CD4-positive, alpha-beta memory T cell (primary cell): ENCODE results near the gene VAMP2. TPM values are rescaled to one million over a fixed set of nuclear protein-coding genes. Genes with fewer than 3 reads are reported as not detected.
A peak's percentile ranks its signal among the peaks of the same experiment; 100 is the strongest.

Experiments used
- CTCF ChIA-PET: fragments of 350-600 bp; sonication (Branson Sonifier 250); formaldehyde crosslinking; loops from one replicate; lab custom pipeline; 2021; ENCODE audit warnings: inconsistent platforms; ENCODE audit not compliant: partially characterized antibody; lab: Charles Lee
- POLR2A ChIA-PET: fragments of 350-600 bp; sonication (Branson Sonifier 250); formaldehyde crosslinking; loops from one replicate; lab custom pipeline; 2021; ENCODE audit not compliant: partially characterized antibody; lab: Charles Lee
- DNase-seq, 5 donors: peaks; one replicate each; pipeline versions ENCODE4 v3.0.0 to v3.0.0-alpha.2; 2020 to 2022; ENCODE audit warnings: mixed read lengths in 1 of 5
- H3K27ac ChIP-seq: one replicate; pipeline ENCODE4 v1.7.0; 2013; ENCODE audit warnings: low read depth, low read length
- H3K27me3 ChIP-seq: 2 replicates; pipeline ENCODE4 v1.7.0; 2013; ENCODE audit warnings: mild to moderate bottlenecking, low read length, moderate library complexity; ENCODE audit not compliant: insufficient read depth
- H3K36me3 ChIP-seq: 2 replicates; pipeline ENCODE4 v1.7.0; 2013; ENCODE audit warnings: mild to moderate bottlenecking, low read length, moderate library complexity; ENCODE audit not compliant: insufficient read depth
- H3K4me1 ChIP-seq: 2 replicates; pipeline ENCODE4 v1.7.0; 2013; ENCODE audit warnings: mild to moderate bottlenecking, low read length, moderate library complexity; ENCODE audit not compliant: insufficient read depth
- H3K4me3 ChIP-seq, 2 donors: one replicate each; pipeline ENCODE4 v1.7.0; 2013; ENCODE audit warnings: low read length in 2 of 2, mild to moderate bottlenecking in 1 of 2
- H3K9me3 ChIP-seq, 2 donors: one replicate each; pipeline ENCODE4 v1.7.0; 2013; ENCODE audit warnings: low read length in 2 of 2, control low read depth in 1 of 2; ENCODE audit not compliant: control insufficient read depth in 1 of 2
- H3K27ac Mint-ChIP-seq, 7 donors: one replicate each; pipeline ENCODE4 v1.8.0; 2020 to 2021; ENCODE audit warnings: mixed read lengths in 7 of 7, mild to moderate bottlenecking in 6 of 7, inconsistent platforms in 3 of 7, moderate library complexity in 3 of 7
- H3K27me3 Mint-ChIP-seq, 2 donors: one replicate each; pipeline ENCODE4 v1.8.0; 2020 to 2021; ENCODE audit warnings: mixed read lengths in 2 of 2
- H3K36me3 Mint-ChIP-seq, 2 donors: one replicate each; pipeline ENCODE4 v1.8.0; 2020 to 2021; ENCODE audit warnings: mixed read lengths in 2 of 2, inconsistent platforms in 1 of 2, mild to moderate bottlenecking in 1 of 2
- H3K4me1 Mint-ChIP-seq, 4 donors: one replicate each; pipeline ENCODE4 v1.8.0; 2020 to 2021; ENCODE audit warnings: mixed read lengths in 4 of 4, mild to moderate bottlenecking in 1 of 4
- H3K4me3 Mint-ChIP-seq, 8 donors: one replicate each; pipeline ENCODE4 v1.8.0; 2020 to 2021; ENCODE audit warnings: mixed read lengths in 8 of 8, mild to moderate bottlenecking in 7 of 8, moderate library complexity in 6 of 8, inconsistent platforms in 3 of 8
- H3K9me3 Mint-ChIP-seq, 8 donors: one replicate each; pipeline ENCODE4 v1.8.0; 2020 to 2021; ENCODE audit warnings: mixed read lengths in 8 of 8, mild to moderate bottlenecking in 5 of 8, inconsistent platforms in 3 of 8, moderate library complexity in 1 of 8
- intact Hi-C: fragments of 100-400 bp; cut with micrococcal nuclease; formaldehyde crosslinking; loops from one replicate; pipeline ENCODE4 v1.15.1; 2023
- polyA plus RNA-seq, 2 donors: library from polyadenylated mRNA; unstranded; fragments of 300-500 nt; fragmentation: Illumina TruSeq; gene quantifications; one replicate each; pipeline ENCODE4 v1.2.3, GENCODE V29; 2021
- total RNA-seq, 2 experiments: library from RNA; stranded (reverse); gene quantifications; one replicate each; pipeline ENCODE4 v1.2.3, GENCODE V29; 2021

The VAMP2 gene, protein sequence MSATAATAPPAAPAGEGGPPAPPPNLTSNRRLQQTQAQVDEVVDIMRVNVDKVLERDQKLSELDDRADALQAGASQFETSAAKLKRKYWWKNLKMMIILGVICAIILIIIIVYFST
- total RNA-seq, result 100 to 1,000 TPM; 190 to 203 TPM
- 100 to 1,000 TPM in 1 of 2 donors, 10 to 100 TPM in 1; 41.6 to 106 TPM for polyA plus RNA-seq

DNA sequence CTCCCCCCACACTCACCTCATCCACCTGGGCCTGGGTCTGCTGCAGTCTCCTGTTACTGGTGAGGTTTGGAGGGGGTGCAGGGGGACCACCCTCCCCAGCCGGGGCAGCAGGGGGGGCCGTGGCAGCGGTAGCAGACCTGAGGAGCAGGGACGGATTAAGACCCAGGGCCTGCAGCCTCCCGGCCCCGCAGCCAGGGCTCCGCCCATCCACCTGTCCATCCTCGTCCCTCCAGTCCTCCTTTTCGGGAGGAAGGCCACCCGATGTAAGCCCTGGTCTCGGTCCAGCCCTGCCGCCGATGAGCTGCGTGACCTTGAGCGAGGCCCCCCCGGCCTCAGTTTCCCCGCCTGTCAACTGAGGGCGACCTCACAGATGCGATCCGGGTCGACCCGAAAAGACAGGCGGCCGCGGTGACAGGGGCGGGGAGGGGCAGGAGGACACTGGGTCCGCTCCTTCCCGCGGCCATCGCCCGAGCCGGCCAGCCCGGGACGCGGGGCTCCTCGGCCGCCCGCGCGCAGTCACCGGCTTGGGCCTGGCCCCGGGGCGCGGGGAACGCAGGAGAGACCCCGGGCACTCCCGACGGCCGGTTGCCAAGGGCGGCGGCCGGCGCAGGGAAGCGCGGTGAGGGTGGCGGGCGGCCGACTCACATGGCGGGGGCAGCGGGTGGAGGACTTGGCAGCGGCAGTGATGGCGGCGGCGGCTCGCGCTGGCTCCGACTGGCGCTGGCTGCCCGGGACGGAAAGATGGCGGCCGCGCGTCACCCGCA, at the start of gene VAMP2:
Gene VAMP2, minus strand, starts transcription at position 716 of the 764 bp plus-strand sequence. Its CDS starts 69 bp downstream, at position 647.
- Histone ChIP-seq H3K27me3 (no peaks in the 10 kb centered on the region), H3K9me3 (no peaks in the 10 kb centered on the region), H3K4me3 (peak within 1 kb of the TSS; percentile 80 to 98), H3K4me1 (peaks cover 68% of the 10 kb centered on the region), H3K27ac (peak within 1 kb of the TSS; percentile 100), H3K36me3 (peaks cover 30% of the 10 kb centered on the region)
- Mint-ChIP-seq H3K4me3 (peak within 1 kb of the TSS; percentile 91 to 93 (median 91)), H3K27ac (peak within 1 kb of the TSS; percentile 95 to 99 (median 98)), H3K9me3 (peaks cover 0 to 1% (median 0%) of the 10 kb centered on the region in 8 donors), H3K36me3 (peaks cover 24 to 42% of the 10 kb centered on the region in 2 donors), H3K27me3 (no peaks in the 10 kb centered on the region), H3K4me1 (peaks cover 47 to 66% (median 53%) of the 10 kb centered on the region in 4 donors)
- intact Hi-C loops, result no loop called here
- POLR2A ChIA-PET, result interaction anchor here (1.1 to 23.4 kb wide), 10 partner anchors 8 to 133 kb away, joined by 3 to 1074 read pairs (median 38); partner anchors contain the start of genes BORCS6, CTC1, PER1 and PFAS
- CTCF ChIA-PET, result interaction anchor here (1.1 to 2.4 kb wide), 4 partner anchors 14 to 138 kb away, joined by 5 to 8 read pairs (median 5); partner anchors contain the start of gene TMEM107
- peak; percentile 84 to 90 (median 89) for DNase-seq

DNA sequence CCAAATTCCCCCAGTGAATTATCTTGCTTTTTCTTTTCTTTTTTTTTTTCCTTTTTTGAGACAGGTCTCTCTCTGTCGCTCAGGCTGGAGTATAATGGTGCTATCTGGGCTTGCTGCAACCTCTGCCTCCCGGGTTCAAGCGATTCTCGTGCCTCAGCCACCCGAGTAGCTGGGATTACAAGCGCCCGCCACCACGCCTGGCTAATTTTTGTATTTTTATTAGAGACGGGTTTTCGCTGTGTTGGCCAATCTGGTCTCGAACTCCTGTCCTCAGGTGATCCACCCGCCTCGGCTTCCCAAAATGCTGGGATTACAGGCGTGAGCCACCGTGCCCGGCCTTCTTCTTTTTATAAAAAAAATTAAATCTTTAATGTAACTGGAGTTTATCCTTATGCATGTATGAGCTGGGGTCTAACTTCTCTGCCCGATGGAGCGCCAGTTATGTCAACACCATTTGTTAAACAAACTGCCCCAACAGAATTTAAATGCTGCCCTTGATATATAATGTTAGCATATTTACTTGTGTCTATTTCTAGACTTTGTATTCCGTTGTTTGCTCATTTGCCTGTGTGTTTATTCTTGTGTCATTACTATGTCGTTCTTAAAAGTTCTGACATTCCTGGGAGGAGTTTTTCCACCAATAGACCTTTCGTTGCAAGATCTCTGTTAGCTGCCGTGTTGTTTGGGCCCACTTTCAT, 48.2 kb upstream of the VAMP2 start:
- Mint-ChIP-seq H3K36me3 (no peaks in the 10 kb centered on the region), H3K27ac (peak overlapping the region; percentile 82 to 95 (median 94)), H3K9me3 (peaks cover 0 to 2% (median 0%) of the 10 kb centered on the region in 8 donors), H3K4me1 (peaks cover 13 to 21% (median 17%) of the 10 kb centered on the region in 4 donors), H3K27me3 (no peaks in the 10 kb centered on the region), H3K4me3 (peak overlapping the region; percentile 85 to 96 (median 92))
- peaks cover 15% of the 10 kb centered on the region for H3K4me1 ChIP-seq
- H3K27me3 ChIP-seq, result no peaks in the 10 kb centered on the region
- no peak for DNase-seq
- no peaks in the 10 kb centered on the region for H3K36me3 ChIP-seq
- intact Hi-C loops, result loop anchor here (1.0 kb wide), 3 partner anchors 11 to 24 kb away; no protein-coding TSS in a partner anchor
- no peaks in the 10 kb centered on the region for H3K9me3 ChIP-seq
- peak overlapping the region; percentile 71 to 83 for H3K4me3 ChIP-seq
- peak overlapping the region; percentile 69 for H3K27ac ChIP-seq
- ChIA-PET POLR2A (interaction anchor here (0.6 to 5.0 kb wide), 23 partner anchors 8 to 92 kb away, joined by 3 to 74 read pairs (median 5); partner anchors contain the start of genes ALOXE3, BORCS6, CTC1 and PFAS), CTCF (interaction anchor here (0.9 to 1.8 kb wide), 7 partner anchors 10 to 117 kb away, joined by 3 to 6 read pairs (median 4); partner anchors contain the start of genes ALOXE3 and SLC25A35)

DNA sequence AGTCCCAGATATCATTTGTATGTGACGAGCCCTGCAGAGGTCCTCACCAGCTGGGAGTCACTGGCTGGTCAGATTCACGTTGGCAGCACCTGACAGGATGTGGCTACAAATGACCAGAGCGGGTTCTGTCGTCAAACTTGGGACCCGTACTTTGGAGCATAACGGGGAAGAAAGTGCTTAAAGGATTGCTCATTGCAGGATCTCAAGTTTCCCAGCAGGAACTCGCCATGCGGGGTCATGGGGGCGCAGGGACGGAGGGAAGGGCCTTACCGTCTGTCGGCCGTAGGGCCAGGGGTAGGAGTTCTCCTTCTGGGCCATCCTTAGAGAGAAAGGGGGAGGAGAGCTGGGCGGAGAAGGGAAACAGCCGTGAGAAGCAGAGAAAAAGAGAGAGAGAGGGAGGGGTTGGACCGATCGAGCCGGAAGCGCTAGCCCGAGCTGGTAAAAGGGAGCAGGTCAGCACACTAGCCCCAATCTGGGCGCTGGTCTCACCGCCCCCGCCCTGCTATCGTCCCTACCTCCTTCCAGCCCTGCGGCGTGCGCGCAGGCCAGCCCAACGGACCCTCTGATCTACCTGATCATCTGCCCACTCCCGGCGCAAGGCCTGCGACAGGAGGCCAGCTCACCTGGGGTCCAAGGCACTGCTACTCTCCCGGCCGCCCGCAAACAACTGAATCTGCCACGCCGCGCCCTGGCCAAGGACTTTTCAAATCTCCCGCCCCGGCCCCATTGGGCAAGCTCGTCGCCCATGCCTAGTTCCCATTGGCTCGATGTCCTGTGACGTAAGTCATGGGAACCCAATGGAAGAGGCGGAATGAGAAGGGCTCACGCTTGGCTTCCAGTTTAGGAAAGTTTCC, 47.4 kb upstream of the VAMP2 start, which contains the start of gene AURKB:
Gene AURKB, minus strand, starts transcription at position 669 of the 854 bp plus-strand sequence. Its CDS starts 351 bp downstream, at position 318.
- Histone ChIP-seq H3K27me3 (no peaks in the 10 kb centered on the region), H3K4me1 (peaks cover 15% of the 10 kb centered on the region), H3K4me3 (peak within 1 kb of the TSS; percentile 71 to 83), H3K27ac (peak within 1 kb of the TSS; percentile 69), H3K36me3 (no peaks in the 10 kb centered on the region), H3K9me3 (no peaks in the 10 kb centered on the region)
- peaks cover 13 to 21% (median 17%) of the 10 kb centered on the region in 4 donors for H3K4me1 Mint-ChIP-seq
- peak within 1 kb of the TSS; percentile 85 to 96 (median 92) for H3K4me3 Mint-ChIP-seq
- peak within 1 kb of the TSS; percentile 82 to 95 (median 94) for H3K27ac Mint-ChIP-seq
- no peaks in the 10 kb centered on the region for H3K36me3 Mint-ChIP-seq
- DNase-seq, result peak; percentile 90 to 98 (median 90)
- CTCF ChIA-PET, result interaction anchor here (0.9 to 1.8 kb wide), 7 partner anchors 11 to 116 kb away, joined by 3 to 6 read pairs (median 4); partner anchors contain the start of genes ALOXE3 and SLC25A35
- POLR2A ChIA-PET, result interaction anchor here (0.6 to 5.0 kb wide), 22 partner anchors 9 to 353 kb away, joined by 3 to 74 read pairs (median 6); partner anchors contain the start of genes ALOXE3, BORCS6, CTC1 and NAA38
- no peaks in the 10 kb centered on the region for H3K27me3 Mint-ChIP-seq
- H3K9me3 Mint-ChIP-seq, result peaks cover 0 to 2% (median 0%) of the 10 kb centered on the region in 8 donors
- intact Hi-C loops, result loop anchor here (1.0 kb wide), 3 partner anchors 10 to 23 kb away; no protein-coding TSS in a partner anchor

DNA sequence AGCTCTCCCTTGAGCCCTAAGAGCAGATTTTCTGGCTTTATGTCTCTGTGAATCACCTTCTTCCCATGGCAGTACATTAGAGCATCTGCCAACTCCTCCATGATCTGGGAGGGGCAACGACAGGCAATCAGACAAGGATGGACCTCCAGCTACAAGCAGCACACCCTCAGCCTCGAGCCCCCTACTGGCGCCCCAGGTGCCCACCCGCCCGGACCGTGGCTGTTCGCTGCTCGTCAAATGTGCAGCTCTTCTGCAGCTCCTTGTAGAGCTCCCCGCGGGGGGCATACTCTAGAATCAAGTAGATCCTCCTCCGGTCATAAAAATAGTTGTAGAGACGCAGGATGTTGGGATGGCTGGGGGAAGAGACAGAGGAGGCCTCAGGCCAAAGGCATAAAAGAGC, 43.8 kb upstream of the VAMP2 start:
- intact Hi-C loops, result no loop called here
- H3K9me3 Mint-ChIP-seq, result no peaks in the 10 kb centered on the region
- ChIA-PET POLR2A (interaction anchor here (1.0 to 3.3 kb wide), 2 partner anchors 15 to 33 kb away, joined by 4 to 24 read pairs; no protein-coding TSS in a partner anchor), CTCF (interaction anchor here (0.9 to 1.5 kb wide), 4 partner anchors 12 to 96 kb away, joined by 3 read pairs; no protein-coding TSS in a partner anchor)
- no peaks in the 10 kb centered on the region for H3K9me3 ChIP-seq
- H3K4me1 ChIP-seq, result peaks cover 15% of the 10 kb centered on the region
- DNase-seq, result no peak
- H3K27me3 ChIP-seq, result no peaks in the 10 kb centered on the region
- H3K4me3 Mint-ChIP-seq, result peak overlapping the region in 1 of 8 donors; percentile 54
- peak overlapping the region in 1 of 7 donors; percentile 35 for H3K27ac Mint-ChIP-seq
- H3K4me3 ChIP-seq, result no peak overlapping the region
- no peaks in the 10 kb centered on the region for H3K36me3 Mint-ChIP-seq
- no peaks in the 10 kb centered on the region for H3K27me3 Mint-ChIP-seq
- no peak overlapping the region for H3K27ac ChIP-seq
- H3K4me1 Mint-ChIP-seq, result peaks cover 13 to 20% (median 17%) of the 10 kb centered on the region in 4 donors
- no peaks in the 10 kb centered on the region for H3K36me3 ChIP-seq

DNA sequence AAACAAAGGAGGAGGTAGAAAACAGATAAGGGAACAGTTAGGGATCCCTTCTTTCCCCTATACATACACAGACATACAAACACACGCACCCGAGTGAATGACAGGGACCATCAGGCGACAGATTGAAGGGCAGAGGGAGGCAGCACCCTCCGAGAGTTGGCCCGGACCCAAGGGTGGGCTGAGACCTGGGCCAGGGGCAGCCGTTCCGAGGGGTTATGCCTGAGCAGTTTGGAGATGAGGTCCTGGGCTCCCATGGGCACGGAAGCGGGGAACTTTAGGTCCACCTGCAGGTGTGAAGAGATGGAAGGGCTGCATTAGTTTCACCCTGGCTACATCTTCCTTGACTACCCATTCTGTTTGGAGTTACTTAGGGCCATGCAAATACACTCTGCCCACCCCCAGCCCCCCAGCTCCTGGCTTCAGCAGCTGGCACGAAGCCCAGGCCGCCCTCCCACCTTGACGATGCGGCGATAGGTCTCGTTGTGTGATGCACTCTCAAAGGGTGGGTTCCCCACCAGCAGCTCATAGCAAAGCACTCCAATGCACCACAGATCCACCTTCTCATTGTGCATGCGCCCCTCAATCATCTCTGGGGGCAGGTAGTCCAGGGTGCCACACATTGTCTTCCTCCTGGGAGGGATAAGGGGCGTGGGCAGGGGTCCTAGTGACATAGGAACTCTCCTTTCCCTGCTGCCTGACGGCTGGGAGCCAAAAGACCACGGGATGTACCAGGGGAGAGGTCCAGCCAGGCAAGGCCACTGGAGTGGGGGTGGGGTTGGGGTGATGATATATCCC, 42.2 kb upstream of the VAMP2 start:
- no peak overlapping the region for H3K4me3 Mint-ChIP-seq
- Histone ChIP-seq H3K36me3 (no peaks in the 10 kb centered on the region), H3K27ac (no peak overlapping the region), H3K27me3 (no peaks in the 10 kb centered on the region), H3K9me3 (no peaks in the 10 kb centered on the region), H3K4me3 (no peak overlapping the region), H3K4me1 (peaks cover 9% of the 10 kb centered on the region)
- H3K9me3 Mint-ChIP-seq, result no peaks in the 10 kb centered on the region
- intact Hi-C loops, result no loop called here
- ChIA-PET POLR2A (interaction anchor here (0.9 to 1.4 kb wide), 2 partner anchors 16 to 42 kb away, joined by 3 to 4 read pairs; no protein-coding TSS in a partner anchor), CTCF (interaction anchor here (0.6 to 1.5 kb wide), 4 partner anchors 12 to 96 kb away, joined by 3 to 4 read pairs (median 4); partner anchors contain the start of gene BORCS6)
- H3K27me3 Mint-ChIP-seq, result peaks cover 0 to 1% of the 10 kb centered on the region in 2 donors
- no peak for DNase-seq
- peak overlapping the region in 2 of 7 donors; percentile 9 to 43 for H3K27ac Mint-ChIP-seq
- H3K36me3 Mint-ChIP-seq, result peaks cover 0 to 2% of the 10 kb centered on the region in 2 donors
- H3K4me1 Mint-ChIP-seq, result peaks cover 7 to 8% (median 7%) of the 10 kb centered on the region in 4 donors
